ENCODE results near the gene ADI1.

DNA sequence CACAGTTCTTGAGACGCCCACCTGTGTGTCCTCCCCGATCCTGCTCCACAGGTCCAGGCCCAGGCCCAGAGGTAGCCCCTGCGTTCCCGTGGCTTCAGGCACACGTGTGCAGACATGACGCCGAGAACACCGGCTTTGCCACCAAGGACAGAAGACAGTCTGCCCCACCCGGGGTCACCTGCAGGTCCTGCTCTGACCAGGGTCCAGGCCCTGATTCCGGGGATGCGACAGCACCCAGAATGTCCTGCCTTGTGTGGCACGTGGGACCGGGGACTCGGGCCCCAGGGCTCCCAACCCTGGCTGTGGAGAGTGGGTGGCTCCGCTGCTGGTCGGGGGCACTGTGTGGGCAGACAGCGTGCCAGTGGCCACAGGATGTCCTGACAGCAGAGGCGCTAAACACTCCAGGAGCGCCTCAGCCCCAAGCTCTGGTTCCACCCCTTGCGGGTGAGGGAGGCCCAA, 36.9 kb downstream of the ADI1 start:
- TF ChIP-seq, protein P1, sequence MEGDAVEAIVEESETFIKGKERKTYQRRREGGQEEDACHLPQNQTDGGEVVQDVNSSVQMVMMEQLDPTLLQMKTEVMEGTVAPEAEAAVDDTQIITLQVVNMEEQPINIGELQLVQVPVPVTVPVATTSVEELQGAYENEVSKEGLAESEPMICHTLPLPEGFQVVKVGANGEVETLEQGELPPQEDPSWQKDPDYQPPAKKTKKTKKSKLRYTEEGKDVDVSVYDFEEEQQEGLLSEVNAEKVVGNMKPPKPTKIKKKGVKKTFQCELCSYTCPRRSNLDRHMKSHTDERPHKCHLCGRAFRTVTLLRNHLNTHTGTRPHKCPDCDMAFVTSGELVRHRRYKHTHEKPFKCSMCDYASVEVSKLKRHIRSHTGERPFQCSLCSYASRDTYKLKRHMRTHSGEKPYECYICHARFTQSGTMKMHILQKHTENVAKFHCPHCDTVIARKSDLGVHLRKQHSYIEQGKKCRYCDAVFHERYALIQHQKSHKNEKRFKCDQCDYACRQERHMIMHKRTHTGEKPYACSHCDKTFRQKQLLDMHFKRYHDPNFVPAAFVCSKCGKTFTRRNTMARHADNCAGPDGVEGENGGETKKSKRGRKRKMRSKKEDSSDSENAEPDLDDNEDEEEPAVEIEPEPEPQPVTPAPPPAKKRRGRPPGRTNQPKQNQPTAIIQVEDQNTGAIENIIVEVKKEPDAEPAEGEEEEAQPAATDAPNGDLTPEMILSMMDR (IDR thresholded peaks at IDR 0.05; ENCODE audit: insufficient read depth, low read depth, low read length): no peak
- no peak for TF ChIP-seq EZH2 (IDR thresholded peaks at IDR 0.05; ENCODE audit: insufficient read depth, low read length)

Data from astrocyte (in vitro differentiated cells and primary cell).